ENCODE results near the gene ADAMTS1. TPM values are rescaled to one million over a fixed set of nuclear protein-coding genes. Genes with fewer than 3 reads are reported as not detected.

The ADAMTS1 gene
- total RNA-seq, 4 donors from 2014 or later = 21.2 to 29.2 (median 22.5) TPM

DNA sequence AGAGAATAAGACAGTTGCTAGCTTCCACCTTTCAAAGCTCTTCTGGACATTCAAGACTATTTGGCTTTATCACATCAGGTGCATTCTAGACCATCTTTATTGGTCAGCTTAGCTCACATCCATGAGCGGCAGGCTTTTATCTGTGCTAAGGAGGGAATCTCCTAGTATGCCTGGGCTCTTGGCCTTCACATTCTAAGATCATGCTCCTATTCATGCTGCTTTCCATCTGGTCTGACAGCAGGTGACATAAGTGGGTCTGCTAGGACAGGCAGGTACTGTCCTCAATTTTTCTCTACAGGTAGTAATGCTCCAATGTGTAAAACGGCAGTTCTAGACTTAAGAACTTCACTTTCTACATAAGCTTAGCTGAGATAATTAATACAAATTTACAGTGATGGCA lies 39.2 kb upstream of the ADAMTS1 start:
- Histone ChIP-seq H3K36me3 (no peaks in the 10 kb centered on the region), H3K4me1 (peaks cover 7% of the 10 kb centered on the region), H3K9me3 (no peaks in the 10 kb centered on the region), H3K27ac (no peak overlapping the region), H3K27me3 (no peaks in the 10 kb centered on the region), H3K4me3 (no peak overlapping the region)
- DNase-seq (ENCODE audit: low spot score in 2 of 2) = no peak
- TF ChIP-seq, protein P1, sequence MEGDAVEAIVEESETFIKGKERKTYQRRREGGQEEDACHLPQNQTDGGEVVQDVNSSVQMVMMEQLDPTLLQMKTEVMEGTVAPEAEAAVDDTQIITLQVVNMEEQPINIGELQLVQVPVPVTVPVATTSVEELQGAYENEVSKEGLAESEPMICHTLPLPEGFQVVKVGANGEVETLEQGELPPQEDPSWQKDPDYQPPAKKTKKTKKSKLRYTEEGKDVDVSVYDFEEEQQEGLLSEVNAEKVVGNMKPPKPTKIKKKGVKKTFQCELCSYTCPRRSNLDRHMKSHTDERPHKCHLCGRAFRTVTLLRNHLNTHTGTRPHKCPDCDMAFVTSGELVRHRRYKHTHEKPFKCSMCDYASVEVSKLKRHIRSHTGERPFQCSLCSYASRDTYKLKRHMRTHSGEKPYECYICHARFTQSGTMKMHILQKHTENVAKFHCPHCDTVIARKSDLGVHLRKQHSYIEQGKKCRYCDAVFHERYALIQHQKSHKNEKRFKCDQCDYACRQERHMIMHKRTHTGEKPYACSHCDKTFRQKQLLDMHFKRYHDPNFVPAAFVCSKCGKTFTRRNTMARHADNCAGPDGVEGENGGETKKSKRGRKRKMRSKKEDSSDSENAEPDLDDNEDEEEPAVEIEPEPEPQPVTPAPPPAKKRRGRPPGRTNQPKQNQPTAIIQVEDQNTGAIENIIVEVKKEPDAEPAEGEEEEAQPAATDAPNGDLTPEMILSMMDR (IDR thresholded peaks at IDR 0.05) = no peak
- TF ChIP-seq POLR2A (IDR thresholded peaks at IDR 0.05) (no peak), POLR2AphosphoS5 (IDR thresholded peaks at IDR 0.05) (no peak), EP300 (IDR thresholded peaks at IDR 0.05) (no peak)
- 100% methylated on average over 2 of the region's 2 CpGs for WGBS

DNA sequence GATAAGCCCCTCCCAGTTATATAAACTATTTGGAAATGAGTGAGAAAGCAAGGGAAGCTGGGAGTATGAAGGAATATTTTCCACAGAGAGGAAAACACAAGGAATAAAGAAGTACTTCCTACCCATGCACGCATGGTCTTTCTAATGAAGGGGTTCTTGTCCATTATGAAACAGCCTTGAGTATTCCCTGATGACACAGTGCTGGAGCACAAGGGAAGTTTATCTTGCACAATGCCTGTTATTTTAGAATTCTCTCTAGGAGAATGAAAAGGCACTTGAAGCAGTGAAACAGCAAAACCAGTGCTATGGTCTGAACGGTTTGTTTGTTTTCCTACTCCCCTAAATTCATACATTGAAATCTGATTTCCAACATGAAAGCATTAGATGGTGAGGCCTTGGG lies 38.6 kb upstream of the ADAMTS1 start:
- 59% methylated on average over 2 of the region's 2 CpGs for WGBS
- Histone ChIP-seq H3K27ac (no peak overlapping the region), H3K27me3 (no peaks in the 10 kb centered on the region), H3K36me3 (no peaks in the 10 kb centered on the region), H3K9me3 (no peaks in the 10 kb centered on the region), H3K4me1 (peaks cover 7% of the 10 kb centered on the region), H3K4me3 (no peak overlapping the region)
- no peak for TF ChIP-seq EP300 (IDR thresholded peaks at IDR 0.05)
- TF ChIP-seq POLR2A (IDR thresholded peaks at IDR 0.05) = no peak
- TF ChIP-seq, protein P1 (IDR thresholded peaks at IDR 0.05) = no peak
- no peak for DNase-seq (ENCODE audit: low spot score in 2 of 2)

DNA sequence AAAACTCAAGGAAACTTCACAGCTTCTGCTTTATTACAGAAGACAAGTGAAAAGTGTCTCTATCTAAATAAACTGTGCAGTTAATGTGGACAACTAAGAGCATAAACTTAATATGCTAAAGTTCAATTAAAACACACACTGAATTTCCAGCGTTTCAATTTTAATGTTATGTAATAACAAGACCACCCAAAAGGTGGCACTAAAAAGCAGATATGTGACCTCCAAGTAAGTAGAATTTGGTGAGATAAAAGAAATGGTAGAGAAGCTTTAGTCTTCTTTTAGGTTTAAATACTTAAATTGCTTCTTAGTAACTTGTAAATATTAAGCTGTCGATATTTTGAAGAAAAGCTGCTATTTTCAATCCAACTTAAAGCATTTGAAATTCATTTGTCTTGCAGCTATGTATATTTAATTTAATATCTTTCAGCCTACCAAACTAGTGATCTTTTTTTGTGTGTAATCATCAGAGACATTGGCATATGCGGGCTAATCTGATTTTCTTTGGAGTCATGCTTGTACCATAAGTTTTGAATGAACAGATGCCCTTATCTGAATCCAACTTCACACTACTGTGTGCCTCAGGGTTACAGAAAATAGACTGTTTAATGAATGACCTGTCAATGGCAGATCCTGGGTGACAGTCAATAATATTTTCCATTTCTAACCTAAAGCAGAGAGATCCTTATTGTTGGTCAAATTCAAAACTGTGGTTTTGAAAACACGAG lies 36.5 kb upstream of the ADAMTS1 start:
- 54% methylated on average over 4 of the region's 4 CpGs for WGBS
- DNase-seq (ENCODE audit: low spot score in 2 of 2) = no peak
- Histone ChIP-seq H3K4me3 (no peak overlapping the region), H3K4me1 (peaks cover 3% of the 10 kb centered on the region), H3K27ac (no peak overlapping the region), H3K27me3 (no peaks in the 10 kb centered on the region), H3K9me3 (no peaks in the 10 kb centered on the region), H3K36me3 (no peaks in the 10 kb centered on the region)
- no peak for TF ChIP-seq POLR2AphosphoS5 (IDR thresholded peaks at IDR 0.05)
- no peak for TF ChIP-seq POLR2A (IDR thresholded peaks at IDR 0.05)
- no peak for TF ChIP-seq EP300 (IDR thresholded peaks at IDR 0.05)
- TF ChIP-seq, protein P1 (IDR thresholded peaks at IDR 0.05) = no peak

DNA sequence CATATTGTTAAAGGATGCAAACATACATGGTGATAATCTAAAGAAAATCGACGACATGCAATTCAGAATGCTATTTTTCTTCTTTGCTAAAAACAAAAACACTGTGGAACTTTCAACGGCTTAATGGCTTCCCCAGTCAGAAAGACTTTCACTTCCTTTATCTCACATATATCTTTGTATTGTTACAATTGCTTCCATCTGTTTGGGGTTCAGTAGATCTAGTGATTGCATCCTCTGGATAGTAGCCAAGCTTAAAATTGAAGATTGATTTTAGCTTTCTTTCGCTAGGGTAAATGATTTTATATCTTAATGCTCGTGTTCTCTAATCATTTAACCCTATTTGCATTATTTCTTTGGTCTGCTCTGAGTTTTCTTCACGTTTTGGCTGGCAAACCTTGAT lies 31.8 kb upstream of the ADAMTS1 start:
- Histone ChIP-seq H3K4me1 (no peaks in the 10 kb centered on the region), H3K4me3 (no peak overlapping the region), H3K9me3 (no peaks in the 10 kb centered on the region), H3K27ac (no peak overlapping the region), H3K36me3 (no peaks in the 10 kb centered on the region), H3K27me3 (no peaks in the 10 kb centered on the region)
- DNase-seq (ENCODE audit: low spot score in 2 of 2) = no peak
- no peak for TF ChIP-seq EP300 (IDR thresholded peaks at IDR 0.05)
- no peak for TF ChIP-seq POLR2AphosphoS5 (IDR thresholded peaks at IDR 0.05)
- TF ChIP-seq, protein P1 (IDR thresholded peaks at IDR 0.05) = no peak
- TF ChIP-seq POLR2A (IDR thresholded peaks at IDR 0.05) = no peak
- WGBS = 51% methylated on average over 6 of the region's 6 CpGs

DNA sequence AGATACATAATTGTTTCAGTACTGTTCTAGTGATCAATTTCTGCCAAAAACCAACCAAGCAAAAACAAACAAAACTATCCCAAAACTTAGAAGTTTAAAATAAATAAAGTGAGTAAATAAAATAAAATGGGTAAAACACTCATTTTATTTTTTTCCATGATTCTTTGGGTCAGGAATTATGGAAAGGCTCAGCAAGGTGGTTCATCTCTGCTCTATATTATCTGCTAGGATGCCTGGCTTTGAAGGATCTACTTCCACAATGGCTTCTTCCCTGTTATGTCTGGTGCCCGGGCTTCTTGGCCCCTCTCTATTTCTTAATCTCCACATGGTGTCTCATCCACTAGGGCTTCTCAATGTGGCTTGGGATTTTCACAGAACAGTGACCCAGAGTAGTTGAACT lies 29.1 kb upstream of the ADAMTS1 start:
- no peak for TF ChIP-seq POLR2A (IDR thresholded peaks at IDR 0.05)
- TF ChIP-seq, protein P1 (IDR thresholded peaks at IDR 0.05) = no peak
- TF ChIP-seq POLR2AphosphoS5 (IDR thresholded peaks at IDR 0.05) = no peak
- no peak for TF ChIP-seq EP300 (IDR thresholded peaks at IDR 0.05)
- Histone ChIP-seq H3K27ac (no peak overlapping the region), H3K9me3 (no peaks in the 10 kb centered on the region), H3K36me3 (no peaks in the 10 kb centered on the region), H3K4me1 (no peaks in the 10 kb centered on the region), H3K27me3 (no peaks in the 10 kb centered on the region), H3K4me3 (no peak overlapping the region)
- WGBS = 97% methylated on average over 1 of the region's 1 CpG
- DNase-seq (ENCODE audit: low spot score in 2 of 2) = no peak

Measured in suprapubic skin (tissue), 4 donors.